SW 1271 (cell line): Measurements from ENCODE around the gene DHRSX.
"Not testable (repeated sequence)": the region's sequence is repeated elsewhere in the genome, so short reads cannot be mapped to it uniquely, and the experiment has no call there.

Experiments used
- DNase-seq, 2 experiments: peaks; one replicate each; lab custom pipeline; 2025; lab: John Stamatoyannopoulos, UW

DHRSX gene

DNA sequence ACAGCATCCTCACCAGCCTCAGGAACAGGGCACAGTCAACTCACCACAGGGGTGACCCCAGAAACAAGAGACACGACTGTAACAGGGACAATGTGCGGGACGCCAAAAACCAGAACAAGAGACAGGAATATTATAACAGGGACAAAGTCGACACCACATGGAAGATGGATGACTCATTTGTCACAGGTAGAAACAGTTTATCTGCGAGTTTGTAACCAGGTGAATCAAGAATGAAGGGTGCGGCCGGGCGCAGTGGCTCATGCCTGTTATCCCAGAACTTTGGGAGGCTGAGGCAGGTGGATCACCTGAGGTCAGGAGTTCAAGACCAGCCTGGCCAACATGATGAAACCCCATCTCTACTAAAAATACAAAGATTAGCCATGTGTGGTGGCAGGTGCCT is 44.7 kb downstream of the DHRSX start:
- DNase-seq, result not testable (repeated sequence)

- DNase-seq, result not testable (repeated sequence)
These were observed 46.2 kb downstream of the DHRSX start for GRCh38 chrX:2454620-2455019.

DNA sequence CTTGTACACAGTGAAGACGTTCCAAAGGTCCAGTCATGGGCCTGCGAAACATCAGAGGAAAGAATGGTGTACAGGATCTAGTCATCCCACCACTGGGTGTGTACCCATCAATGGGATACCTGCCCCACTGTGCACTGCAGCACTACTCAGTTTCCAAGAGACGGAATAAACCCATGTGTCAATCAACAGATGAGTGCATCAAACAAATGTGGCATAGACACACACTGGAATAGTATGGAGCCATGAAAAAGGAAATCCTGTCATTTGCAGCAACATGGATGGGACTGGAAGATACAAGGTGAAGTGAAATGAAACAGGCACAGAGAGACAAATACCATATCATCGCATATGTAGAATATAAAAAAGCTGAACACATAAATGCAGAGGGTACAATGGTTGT is 48.0 kb downstream of the DHRSX start:
- no peak for DNase-seq

DNA sequence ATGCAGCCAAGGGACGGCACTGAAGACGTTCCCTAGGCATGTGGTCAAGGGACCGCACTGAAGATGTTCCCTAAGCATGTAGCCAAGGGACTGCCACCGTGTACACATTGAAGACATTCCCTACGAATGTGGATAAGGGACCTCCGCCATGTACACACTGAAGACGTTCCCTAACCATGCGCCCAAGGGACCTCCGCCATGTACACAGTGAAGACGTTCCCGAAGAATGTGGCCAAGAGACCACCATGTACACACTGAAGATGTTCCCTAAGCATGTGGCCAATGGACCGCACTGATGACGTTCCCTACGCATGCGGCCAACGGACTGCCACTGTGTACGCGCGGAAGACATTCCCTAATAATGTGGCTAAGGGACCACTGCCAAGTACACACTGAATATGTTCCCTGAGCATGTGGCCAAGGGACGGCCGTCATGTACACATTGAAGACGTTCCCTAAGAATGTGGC is 48.4 kb downstream of the DHRSX start:
- no peak for DNase-seq

- no peak for DNase-seq
These were observed 49.1 kb downstream of the DHRSX start for GRCh38 chrX:2451501-2452316.

- no peak for DNase-seq
These were observed 50.1 kb downstream of the DHRSX start for GRCh38 chrX:2450681-2451080.

DNA sequence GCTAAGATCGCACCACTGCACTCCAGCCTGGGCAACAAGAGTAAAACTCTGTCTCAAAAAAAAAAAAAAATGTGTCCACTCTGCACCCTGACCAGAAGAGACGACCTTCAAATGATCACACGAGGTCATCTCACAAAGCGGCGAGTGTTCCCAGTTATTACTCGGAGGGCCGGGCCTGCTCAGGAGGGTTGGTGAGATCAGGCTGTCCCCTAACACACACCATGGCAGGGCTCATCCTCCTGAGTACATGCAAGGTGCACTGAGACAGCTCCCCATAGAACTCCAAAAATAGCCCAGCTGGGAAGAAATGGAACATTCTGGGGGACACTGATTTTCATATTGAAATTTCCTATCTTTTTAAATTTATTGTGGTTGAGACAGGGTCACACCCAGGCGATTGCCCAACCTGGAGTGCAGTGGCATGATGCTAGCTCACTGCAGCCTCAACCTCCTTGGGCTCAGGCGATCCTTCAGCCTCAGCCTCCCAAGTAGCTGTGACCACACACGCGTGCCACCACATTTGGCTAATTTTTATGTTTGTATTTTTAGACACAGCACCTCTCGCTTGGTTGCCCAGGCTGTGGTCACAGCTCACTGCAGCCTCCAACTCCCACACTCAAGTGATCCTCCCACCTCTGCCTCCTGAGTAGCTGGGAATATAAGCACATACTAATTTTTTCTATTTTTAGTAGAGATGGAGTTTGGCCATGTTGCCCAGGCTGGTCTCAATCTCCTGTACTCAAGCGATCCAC is 51.5 kb downstream of the DHRSX start:
- DNase-seq, result no peak

GRCh38 chrX:2447484-2447883 is 53.3 kb downstream of the DHRSX start:
- DNase-seq, result no peak

- no peak for DNase-seq
These were observed 54.0 kb downstream of the DHRSX start for GRCh38 chrX:2446815-2447214.

- DNase-seq, result no peak
These were observed 54.8 kb downstream of the DHRSX start for GRCh38 chrX:2445662-2446623.

DNA sequence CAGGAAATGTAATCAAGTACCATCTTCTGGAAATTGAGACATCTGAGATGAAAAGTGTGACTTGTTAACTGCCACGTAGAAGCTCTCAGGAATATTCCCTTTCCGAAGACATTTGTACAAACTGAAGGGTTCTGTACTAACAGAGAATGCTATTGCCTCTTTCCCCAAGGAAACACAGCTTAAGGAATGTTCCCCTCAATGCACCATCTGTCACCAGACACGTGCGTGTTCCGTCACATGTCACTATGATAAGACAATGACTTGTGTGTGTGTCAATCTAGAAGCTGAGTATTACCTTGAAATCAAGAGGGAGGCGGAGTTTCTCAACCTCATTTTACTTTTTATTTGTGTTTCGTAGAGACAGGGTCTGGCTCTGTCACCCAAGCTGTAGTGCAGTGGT is 58.1 kb downstream of the DHRSX start:
- DNase-seq, result no peak

GRCh38 chrX:2441466-2441865 is 59.3 kb downstream of the DHRSX start:
- no peak for DNase-seq

DNA sequence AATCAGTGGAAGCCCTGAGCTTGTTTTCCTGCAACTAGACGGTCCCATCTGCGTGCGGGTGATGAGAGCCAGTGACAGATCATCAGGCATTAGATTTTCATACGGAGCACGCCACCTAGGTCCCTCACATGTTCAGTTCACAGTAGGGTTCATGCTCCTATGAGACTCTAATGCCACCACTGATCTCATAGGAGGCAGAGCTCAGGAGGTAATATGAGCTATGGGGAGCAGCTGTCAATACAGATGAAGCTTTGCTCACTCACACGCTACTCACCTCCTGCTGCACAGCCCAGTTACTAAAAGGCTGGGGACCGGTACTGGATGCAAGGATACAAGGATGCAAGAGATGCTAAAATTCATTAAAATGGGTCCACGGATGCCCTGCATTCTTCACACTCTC is 61.2 kb downstream of the DHRSX start:
- no peak for DNase-seq

DNA sequence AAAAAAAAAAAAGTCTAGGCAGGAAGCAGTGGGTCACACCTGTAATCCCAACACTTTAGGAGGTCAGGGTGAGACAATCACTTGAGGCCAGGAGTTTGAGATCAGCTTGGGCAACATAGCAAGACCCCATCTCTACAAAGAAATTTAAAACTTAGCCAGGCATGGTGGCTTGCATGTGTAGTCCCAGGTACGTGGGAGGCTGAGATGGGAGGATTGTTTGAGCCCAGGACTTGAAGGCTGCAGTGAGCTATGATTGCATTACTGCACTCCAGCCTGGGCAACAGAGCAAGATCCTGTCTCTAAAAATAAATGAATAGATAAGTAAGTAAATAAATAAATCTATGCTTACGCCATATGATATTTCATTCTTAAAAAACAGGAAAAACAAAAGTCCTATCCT is 65.3 kb downstream of the DHRSX start:
- no peak for DNase-seq

- no peak for DNase-seq
These were observed 66.3 kb downstream of the DHRSX start for GRCh38 chrX:2434270-2435163.

DNA sequence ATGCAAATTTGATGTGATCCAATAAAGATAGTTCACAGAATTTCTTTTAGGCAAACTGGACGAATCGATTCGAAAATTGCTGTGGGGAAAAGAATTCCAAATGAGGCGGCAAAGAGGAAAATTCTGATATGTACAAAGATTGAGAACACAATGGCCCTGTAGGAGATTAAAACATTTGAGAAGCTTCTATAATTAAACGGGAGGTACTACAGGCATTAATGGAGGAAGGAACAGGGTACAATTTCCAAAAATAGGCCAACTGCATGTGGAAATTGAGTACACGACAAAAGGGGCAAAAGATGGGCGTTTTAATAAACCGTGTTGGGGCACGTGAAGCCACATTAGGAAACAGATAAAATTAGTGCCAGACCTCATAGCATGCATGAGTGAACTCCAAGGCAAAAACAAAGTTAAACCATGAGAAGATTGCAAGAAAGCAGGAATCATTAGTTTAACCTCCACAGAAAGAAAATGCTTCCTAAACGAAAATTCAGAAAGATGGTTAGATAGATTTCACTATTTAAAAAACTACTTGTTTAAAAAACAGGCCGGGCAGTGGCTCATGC is 68.4 kb downstream of the DHRSX start:
- DNase-seq, result no peak

DNA sequence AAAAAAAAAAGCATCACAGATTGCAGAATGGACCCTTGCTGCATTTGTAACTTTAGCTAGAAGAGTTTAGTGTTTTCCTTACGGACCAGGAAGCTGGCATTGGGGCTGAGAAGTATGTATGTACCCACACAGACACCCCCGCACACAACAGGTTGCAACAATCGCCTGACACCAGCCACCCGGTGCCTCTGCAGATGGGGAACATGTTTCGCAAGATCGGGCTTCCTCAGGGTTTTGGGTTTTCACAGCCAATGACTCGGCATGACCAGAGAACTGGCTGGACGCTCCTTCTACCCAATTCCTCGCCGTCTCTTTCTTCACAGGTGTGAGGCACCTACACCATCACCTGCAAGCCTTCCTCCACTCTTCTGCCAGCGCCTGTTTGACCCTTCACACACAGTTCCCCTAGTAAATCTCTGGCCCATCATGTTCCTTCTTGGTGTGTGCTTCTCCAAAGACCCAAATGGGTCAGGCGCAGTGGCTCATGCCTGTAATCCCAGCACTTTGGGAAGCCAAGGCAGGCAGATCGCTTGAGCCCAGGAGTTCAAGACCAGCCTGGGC is 70.4 kb downstream of the DHRSX start:
- DNase-seq, result no peak

DNA sequence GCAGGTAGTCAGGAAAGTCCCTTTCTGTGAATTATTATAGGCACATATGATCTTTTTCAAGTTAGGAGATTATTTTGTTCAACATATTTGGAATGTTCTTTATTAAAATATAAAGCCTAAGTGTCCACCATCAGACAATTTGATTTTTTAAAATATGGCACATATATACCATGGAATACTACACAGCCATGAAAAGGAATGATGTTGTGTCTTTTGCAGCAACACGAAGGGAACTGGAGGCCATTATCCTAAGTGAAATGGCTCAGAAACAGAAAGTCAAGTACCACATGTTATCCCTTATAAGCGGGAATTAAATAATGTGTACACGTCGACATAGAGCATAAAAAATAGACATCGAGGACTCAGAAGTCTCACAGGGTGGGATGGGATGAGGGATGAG is 73.0 kb downstream of the DHRSX start:
- DNase-seq, result no peak

GRCh38 chrX:2427147-2427546 is 73.6 kb downstream of the DHRSX start:
- no peak for DNase-seq

DNA sequence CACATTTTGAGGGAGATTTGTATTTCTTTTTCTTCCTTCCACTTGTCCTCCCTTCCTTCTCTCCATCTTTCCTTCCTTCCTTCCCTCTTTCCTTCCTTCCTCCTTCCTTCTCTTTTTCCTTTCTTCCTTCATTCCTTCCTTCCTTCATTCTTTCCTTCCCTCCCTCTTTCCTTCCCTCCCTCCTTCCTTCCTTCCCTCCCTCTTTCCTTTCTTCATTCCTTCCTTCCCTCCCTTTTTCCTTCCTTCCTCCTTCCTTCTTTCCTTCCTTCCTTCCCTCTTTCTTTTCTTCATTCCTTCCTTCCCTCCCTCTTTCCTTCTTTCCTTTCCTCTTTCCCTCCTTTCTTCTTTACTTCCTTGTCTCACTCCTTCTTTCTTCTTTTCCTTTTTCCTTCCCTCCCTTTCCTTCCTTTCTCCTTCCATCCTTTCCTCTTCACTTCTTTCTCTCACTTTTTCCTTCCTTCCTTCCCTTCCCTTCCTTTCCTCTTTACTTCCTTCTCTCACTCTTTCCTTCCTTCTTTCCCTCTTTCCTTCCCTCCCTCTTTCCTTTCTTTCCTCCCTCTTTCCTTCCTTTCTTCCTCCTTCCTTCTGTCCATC is 74.4 kb downstream of the DHRSX start:
- no peak for DNase-seq
